Subcutaneous adipose tissue (tissue), 4 donors: ENCODE results near the gene SEPHS2. TPM values are rescaled to one million over a fixed set of nuclear protein-coding genes. Genes with fewer than 3 reads are reported as not detected.

ENCODE experiments used
- CTCF ChIP-seq: fragments of 450-650 bp; IDR thresholded peaks from one replicate; pipeline ENCODE4 v1.5.1; 2016; ENCODE audit warnings: low read depth, mild to moderate bottlenecking, control low read depth, antibody characterized with exemption, moderate library complexity
- total RNA-seq, 4 donors: library from RNA; depleted of rRNA; stranded (reverse); fragments of >200 nt; gene quantifications; one replicate each; pipeline ENCODE4 v1.1.0, GENCODE V29; 2016

SEPHS2 gene
- total RNA-seq, 4 donors from 2014 or later, result 27.7 to 42.3 (median 29.4) TPM

GRCh38 chr16:30417529-30418349 is 27.9 kb downstream of the SEPHS2 start:
- no peak for TF ChIP-seq CTCF

DNA sequence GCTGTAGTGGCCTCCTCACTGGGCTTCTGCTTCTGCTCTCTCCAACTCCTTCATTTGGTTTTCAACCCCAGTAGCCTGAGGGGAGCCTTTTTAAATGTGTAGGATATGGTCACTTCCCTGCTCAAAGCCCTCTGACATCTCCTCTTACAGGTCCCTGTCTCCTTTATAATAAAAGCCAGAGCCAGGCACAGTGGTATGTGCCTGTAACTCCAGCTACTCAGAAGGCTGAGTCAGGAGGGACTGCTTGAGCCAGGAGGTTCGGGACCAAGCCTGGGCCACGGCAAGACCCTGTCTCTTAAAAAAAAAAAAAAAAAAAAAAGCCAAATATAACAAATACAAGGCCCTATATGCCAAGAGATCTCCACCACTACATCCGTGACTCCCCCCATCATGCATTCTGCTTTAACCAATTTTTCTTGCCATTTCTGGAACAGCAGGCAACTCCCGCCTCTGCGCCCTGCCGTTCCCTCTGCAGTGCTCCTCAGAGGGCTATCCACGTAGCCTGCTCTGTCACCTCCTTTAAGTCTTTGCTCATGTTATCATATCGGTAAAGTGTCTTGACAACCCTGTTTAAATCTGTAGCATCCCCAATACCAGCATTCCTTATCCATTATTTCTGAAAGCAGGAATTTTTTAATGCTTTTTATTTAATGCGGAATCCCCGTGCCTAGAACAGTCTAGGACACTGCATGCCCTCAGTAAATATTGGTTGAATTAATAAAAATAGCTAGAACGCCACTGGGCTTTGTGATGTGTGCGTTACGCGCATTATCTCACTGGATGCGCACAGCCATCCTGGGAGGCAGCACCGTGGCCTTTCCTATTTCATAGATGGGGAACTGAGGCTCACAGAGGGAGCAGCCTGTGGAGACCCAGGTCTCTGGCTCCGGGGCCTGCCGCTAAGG is 28.8 kb downstream of the SEPHS2 start:
- no peak for TF ChIP-seq CTCF

DNA sequence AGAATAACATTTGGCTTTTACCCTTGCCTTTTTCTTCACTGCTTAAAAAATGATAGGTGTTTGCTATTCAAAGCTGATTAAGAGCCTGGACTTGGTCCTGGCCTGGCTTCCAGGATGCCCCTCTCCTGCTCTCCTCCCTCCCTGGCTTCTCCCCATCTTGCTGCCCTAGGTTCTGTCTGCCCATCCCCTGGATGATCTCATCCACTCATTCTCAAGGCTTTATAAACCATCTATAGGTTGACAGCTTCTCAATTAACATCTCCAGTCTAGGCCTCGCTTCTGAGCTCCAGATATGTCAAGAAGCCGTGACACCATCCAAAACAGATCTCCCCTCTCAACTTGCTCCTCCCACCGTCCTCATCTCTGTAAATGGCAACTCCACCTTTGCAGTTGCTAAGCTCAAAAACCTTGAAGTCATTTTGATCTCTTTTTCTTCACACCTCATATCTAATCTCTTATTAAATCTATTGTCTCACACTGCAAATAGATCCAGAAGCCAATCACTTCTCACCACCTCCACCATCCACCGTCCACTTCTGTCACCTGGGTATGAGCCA is 29.5 kb downstream of the SEPHS2 start:
- no peak for TF ChIP-seq CTCF

DNA sequence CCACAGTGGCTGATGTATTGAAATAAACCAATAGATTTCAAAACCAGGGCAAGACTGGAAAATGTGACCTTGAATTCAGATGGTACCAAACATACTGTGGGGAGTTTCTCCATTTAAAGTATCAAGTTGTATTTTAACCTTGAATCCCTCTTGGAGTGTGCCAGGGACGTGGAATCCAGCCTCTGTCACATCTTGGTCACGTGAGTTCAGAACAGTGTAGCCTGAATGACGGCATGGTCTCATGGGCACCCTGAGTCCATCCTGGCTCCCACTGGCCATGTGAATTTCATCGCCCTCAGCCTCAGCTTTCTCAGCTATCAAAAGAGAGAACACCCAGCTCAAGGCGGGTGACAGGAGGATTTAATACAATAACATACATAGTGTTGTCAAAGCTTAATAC is 31.5 kb downstream of the SEPHS2 start:
- TF ChIP-seq CTCF, result no peak

- no peak for TF ChIP-seq CTCF
Observed at GRCh38 chr16:30413112-30413806, 32.4 kb downstream of the SEPHS2 start.

GRCh38 chr16:30409125-30410060 is 36.3 kb downstream of the SEPHS2 start:
- no peak for TF ChIP-seq CTCF
